SK-MEL-5 (cell line): ENCODE results near the gene GLYR1. TPM values are rescaled to one million over a fixed set of nuclear protein-coding genes. Genes with fewer than 3 reads are reported as not detected.

Experiments
- DNase-seq: peaks from one replicate; pipeline ENCODE4 v3.0.0-alpha.2; 2016; ENCODE audit warnings: low read depth, low spot score
- in situ Hi-C: cut with HindIII; loops from 2 replicates; pipeline ENCODE4 v1.10.0; 2016; ENCODE audit warnings: low sequenced_read_pairs, high pct_unique_total_duplicates, low pct_unique_long_range_greater_than_20kb
- total RNA-seq: library from RNA; depleted of rRNA; stranded (reverse); fragments of >200 nt; shearing (Covaris generic); gene quantifications from 2 replicates; pipeline ENCODE4 v1.2.3, GENCODE V29; 2014

GLYR1 gene
- total RNA-seq, 1 experiment from 2014 or later = 27.9 TPM

DNA sequence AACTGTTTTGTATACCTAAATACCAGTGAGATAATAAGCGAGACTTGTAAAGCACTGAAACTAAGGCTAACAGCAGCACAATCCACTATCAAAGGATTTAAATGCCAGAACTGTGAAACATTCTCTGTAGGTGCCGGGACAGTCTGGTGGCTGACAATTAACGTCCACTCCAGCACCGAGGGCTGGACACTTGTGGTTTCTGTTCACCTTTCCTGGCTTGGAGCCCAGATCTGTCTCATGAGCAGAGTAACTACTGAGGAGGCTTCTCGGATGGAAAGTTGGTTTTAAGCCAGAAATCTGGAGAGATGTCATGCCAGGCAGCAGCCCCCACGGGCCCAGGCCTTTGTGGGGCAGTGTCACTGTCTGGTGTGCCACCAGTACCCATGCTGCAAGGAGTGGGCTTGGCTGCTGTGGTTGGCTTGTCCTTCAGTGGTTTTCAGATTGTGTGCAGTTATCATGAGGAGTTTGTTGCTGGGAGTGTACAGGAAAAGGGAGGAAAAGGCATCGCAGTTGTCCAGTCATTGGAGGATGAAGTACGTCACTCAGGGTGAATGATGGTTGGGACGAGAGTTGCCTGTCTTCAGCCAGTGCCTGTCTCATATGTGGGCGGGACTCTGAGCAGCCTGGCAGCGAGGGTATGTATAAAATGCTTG is 35.7 kb upstream of the GLYR1 start:
- in situ Hi-C loops = no loop called here
- no peak for DNase-seq

DNA sequence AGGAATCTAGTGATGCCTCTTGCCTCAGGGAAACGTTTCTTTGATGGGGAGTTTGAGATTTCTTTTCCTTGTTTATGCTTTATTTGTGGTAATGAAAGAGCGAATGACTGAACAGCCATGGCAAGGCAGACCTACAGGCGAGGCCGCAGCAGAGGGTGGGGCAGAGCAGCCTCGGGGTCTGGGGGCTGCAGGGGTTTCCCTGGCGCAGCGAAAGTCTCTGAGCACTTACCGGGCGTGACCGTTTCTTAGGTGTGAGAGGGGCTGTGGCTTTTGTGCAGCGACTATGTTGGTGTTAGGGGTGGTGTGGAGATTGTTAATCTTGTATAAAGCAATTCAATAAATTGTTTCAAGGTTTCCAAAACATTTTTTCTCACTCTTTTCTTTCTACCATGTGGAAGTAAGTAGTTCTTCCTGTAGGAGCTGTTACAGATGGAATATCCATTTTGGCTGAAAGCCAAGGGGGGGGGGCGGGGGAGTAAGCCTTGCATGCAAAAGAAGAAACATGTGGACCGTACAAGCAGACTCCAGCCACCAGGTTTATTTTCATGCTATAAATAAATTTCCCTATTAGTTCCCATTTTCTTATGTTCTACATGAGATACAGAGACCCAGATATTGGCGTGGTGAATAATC is 35.0 kb upstream of the GLYR1 start:
- in situ Hi-C loops = no loop called here
- no peak for DNase-seq

DNA sequence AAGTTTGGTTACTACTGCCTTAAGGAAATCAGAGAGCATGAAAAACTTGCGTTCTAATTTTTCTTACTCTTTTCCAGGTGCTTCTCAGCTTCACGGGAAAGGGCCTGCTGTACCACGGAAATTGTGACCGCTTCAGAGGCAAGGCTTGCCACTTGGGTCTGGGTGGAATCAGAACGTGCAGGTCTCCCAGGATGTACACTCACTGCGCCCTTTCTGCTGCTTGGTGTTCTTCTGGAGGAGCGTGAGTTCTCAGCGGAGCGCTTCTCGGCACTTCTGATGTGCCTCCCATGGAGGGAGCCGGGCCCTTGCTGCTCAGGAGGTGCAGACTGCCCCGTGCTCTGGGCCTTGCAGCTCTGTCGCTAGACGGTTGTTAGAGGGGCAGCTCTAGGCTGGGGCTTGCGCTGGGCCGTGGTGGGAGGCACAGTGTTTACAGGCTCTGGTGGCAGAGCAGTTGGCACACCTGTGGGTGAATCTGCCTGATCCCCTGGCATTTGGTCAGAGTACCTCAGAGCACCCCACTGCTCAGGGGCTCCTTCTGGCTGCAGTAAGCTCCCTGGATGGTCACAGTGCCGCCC is 33.0 kb upstream of the GLYR1 start:
- in situ Hi-C loops = no loop called here
- no peak for DNase-seq

DNA sequence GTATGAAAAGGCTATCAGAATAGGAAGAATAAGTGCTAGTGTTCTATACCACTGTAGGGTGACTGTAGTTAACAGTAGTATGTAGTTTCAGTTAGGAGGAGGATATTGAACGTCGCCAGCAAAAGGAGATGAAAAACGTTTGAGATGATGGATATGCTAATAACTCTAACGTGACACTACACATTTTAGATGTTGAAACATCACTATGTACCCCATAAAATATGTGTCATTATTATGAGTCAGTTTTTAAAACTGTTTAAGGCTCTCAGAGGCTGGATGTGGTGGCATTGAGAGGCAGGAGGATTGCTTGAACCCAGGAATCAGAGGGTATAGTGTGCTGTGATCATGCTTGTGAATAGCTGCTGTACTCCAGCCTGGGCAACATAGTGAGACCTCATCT is 32.0 kb upstream of the GLYR1 start:
- DNase-seq = no peak
- in situ Hi-C loops = no loop called here

DNA sequence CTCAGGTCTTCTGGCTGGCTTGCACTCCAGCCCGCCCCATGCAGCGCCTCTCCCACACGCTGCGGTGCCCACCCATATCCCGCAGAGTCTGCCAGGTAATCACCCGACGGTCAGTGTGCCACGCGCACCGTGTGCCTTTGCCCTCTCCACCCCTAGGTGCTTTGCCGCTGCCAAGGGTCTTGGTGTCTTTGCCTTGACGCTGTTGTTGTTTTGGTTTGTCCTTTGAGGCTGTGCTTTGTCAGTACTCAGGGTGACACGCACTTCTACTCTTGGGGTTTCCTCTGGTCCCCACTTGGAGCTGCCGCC is 30.2 kb upstream of the GLYR1 start:
- DNase-seq = no peak
- in situ Hi-C loops = no loop called here

DNA sequence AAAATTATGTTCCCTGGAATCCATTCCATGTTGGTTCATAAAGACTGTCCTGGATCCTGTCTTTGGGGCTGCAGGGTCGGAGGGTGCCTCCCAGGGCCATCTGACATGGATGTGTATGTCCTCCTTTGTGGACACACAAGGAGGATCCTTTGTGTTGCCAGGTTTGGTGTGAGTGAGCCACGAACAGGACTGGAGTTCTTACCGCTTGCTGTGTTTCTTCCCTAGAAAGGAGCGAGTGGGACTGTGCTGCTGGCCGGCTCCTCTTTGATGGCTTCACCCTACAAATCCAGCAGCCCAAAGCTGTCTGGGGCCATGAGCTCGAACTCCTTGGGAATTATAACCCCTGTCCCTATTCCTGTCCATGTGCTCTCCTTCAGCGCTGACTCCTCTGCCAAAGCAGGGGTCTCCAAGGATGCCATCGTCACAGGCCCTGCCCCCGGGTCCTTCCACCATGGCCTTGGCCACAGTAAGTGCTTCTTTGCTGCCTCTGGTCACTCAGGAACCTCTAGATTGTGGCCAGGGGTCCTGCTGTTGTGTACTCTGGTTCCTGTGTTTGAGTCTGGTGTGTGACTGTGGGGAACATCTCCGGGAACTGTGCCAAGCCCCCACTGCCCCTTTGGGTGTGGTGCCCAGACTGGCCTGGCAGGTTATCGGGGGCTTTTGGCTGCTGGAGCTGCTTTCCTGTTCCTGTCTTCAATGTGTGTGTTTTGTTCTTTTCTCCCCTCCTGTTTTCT is 29.7 kb upstream of the GLYR1 start:
- no peak for DNase-seq
- in situ Hi-C loops = no loop called here

DNA sequence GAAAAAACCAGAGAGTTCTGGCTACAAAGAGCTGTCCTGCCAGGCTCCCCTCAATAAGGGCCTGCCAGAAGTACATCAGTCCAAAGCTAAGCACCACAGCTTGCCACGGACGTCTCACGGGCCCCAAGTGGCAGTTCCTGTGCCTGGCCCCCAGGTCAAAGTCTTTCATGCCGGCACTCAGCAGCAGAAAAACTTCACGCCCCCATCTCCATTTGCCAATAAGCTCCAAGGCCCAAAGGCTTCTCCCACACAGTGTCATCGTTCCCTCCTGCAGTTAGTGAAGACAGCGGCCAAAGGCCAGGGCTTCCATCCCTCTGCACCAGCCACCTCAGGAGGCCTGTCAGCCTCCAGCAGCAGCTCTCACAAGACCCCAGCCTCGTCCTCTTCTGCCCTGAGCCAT is 27.6 kb upstream of the GLYR1 start:
- in situ Hi-C loops = no loop called here
- DNase-seq = no peak

DNA sequence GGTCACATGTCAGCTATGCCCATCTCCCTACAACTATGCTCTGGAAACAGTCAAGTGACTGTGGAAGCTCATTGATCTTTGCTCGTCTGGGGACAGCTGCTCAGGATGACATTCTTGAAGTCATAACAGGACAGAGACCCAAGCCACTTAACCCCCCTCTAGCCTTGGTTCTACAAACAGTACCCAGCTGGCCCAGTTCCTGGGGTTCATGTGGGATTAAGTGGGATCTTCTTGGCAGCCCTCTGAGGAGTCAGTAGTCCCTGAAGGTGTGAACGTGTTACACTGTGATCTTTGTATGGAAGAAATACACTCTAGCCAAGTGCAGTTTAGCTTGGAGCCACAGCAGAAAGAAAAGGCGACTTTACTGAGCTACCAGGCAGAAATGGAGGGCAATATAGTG is 26.0 kb upstream of the GLYR1 start:
- in situ Hi-C loops = no loop called here
- DNase-seq = no peak

DNA sequence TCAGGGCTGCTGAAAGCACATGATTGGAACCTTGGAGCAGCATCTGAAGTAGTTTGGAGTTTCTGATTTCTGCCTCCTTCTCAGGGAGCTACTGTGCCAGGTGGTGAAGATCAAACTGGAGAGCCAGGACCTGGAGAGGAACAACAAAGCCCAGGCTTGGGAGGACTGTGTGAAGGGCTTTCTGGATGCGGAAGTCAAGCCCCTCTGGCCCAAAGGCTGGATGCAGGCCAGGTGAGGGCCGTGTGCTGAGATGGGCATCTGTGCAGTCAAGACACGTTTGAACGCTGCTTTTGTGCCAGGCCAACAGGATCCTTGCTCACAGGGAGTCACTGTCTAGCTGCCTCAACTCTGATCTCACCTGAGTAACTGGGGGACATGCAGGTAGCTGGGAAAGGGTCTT is 24.0 kb upstream of the GLYR1 start:
- in situ Hi-C loops = no loop called here
- DNase-seq = no peak

DNA sequence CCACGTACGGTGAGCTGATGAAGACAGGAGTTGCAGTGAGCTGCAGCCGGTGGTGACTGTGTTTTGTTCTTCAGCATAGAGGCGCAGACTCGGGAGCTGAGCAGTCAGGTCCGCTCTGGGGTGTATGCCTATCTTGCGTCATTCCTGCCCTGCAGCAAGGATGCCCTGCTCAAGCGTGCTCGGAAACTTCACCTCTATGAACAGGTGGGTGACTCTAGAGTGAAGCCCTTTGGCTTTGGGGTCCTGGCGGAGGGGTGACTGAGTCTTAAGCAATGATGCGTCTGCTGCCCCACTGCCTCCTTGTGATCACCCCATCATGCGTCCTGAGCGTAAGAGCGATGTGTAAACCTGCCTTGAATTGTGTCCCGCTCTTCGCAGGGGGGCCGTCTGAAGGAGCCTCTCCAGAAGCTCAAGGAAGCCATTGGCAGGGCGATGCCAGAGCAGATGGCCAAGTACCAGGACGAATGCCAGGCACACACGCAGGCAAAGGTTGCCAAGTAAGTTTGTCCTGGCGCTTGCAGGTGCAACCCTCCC is 23.1 kb upstream of the GLYR1 start:
- in situ Hi-C loops = no loop called here

DNA sequence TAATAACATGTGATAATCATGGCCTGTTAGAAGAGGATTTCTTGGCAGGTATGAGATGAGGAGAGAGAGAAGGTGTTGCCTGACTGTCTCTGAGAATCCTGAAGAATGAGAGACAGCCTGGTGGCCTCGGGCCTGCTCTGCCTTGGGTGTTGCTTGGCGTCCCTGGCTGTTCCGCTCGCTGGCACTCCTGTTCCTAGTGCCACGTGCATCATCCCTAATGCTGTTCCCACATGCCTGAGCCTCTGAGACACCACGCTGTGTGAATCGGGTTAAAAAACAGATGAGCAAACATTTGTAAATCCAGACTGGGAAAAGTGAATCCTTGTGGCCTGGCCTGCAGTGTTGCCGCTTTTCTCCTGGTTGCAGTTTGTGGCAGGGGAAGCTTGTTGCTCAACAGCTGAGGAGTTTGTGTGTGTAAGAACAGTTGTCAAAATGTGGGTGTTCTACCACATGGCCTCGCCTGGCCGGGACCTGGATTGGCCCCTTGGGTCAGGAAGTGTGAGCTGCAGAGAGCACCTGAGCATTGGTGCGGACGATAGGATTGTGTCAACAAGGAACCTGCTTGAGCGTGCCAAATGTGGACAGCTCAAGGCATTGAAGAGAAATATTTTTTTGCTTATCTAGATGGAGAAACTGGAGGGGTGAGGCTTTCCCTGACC is 22.2 kb upstream of the GLYR1 start:
- in situ Hi-C loops = no loop called here

More for the DNA sequence above, 23.1 kb upstream of the GLYR1 start:
- no peak for DNase-seq

DNA sequence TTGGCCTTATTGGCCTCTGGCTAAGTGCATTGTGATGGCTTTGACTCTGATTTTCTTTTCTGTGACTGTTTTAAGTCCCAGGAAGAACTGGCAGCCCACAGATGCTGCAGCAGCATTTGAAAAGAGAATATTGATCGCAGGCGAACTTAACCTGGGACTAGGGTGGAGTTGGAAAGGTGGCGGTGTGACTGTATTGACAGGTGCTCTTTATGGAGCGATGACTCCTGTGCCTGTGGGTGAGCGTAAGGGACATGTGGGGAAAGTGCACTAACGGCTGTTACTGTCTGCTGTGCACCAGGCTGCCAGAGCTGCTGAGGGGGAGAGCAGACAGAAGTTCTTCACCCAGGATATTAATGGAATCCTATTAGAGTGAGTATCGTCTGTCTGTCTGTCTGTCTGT is 21.4 kb upstream of the GLYR1 start:
- no peak for DNase-seq
- in situ Hi-C loops = no loop called here

More for the DNA sequence above, 22.2 kb upstream of the GLYR1 start:
- no peak for DNase-seq

DNA sequence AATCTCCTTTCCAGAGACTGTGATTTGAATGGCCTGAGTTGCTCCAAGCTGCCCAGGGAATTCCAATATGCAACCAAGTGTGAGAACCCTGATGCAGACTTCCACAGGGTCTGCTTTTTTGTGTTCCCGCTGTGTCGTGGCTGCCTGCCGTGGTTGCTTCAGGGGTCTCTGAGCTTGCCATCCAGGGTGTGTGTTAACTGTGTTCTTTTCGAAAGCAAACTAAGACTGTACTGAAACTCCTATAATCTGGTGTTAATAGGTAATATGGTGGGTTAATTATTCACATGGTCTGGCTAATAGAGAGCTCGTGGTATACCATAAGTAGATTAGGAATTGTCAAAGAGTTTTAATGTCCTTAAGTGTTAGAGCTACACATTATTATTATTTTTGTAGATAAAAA is 20.9 kb upstream of the GLYR1 start:
- in situ Hi-C loops = no loop called here
- DNase-seq = no peak

DNA sequence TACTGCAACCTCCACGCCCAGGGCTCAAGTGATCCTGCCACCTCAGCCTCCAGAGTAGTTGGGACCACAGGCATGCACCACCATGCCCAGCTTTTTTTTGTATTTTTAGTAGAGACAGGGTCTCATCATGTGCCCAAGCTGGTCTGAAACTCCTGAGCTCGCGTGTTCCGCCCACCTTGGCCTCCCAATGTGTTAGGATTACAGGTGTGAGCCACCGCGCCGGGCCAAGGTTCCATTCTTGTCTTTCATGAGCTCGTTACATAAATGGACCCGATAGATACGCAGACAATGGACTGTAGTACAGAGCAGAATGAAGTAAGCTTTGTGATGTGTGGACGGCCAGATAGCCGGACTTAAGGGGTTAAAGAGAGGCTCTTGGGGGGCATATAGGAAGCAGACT is 19.5 kb upstream of the GLYR1 start:
- in situ Hi-C loops = no loop called here
- DNase-seq = no peak

DNA sequence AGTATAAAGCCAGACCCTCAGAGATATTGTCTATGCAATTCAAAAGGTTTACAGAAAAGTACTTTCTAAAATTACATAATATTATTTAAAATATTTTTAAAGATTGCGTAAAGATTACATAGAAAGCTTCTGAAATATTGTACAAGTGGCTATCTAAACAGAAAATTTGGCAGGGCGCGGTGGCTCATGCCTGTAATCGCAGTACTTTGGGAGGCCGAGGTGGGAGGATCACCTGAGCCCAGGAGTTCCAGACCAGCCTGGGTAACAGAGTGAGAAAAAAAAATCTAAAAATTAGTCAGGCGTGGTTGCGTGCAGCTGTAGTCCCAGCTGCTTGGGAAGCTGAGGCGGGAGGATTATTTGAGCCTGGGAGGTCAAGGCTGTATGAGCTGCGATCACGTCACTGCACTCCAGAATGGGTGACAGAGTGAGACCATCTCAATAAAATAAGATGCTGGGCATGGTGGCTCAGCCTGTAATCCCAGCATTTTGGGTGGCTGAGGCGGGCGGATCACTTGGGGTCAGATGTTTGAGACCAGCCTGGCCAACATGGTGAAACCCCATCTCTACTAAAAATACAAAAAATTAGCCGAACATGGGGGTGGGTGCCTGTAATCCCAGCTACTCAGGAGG is 18.3 kb upstream of the GLYR1 start:
- in situ Hi-C loops = no loop called here
- no peak for DNase-seq

DNA sequence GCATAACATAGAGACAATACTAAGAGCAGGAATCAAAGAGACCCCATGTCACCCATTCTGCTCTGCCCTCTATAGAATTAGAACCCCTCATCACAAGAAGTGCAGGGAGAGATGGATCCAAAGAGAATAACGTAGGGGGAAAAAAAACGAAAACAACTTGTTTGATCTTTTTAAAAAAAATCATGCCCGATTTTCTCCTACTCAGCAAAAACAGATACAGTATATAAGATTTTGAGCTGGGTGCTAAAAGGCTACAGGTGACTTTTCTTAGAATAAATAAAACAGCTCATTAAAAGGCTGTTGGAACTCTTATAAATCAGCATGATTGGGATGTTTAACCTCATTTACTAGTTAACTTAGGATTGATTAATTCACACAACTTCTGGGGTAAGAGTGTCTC is 17.6 kb upstream of the GLYR1 start:
- in situ Hi-C loops = no loop called here
- no peak for DNase-seq

DNA sequence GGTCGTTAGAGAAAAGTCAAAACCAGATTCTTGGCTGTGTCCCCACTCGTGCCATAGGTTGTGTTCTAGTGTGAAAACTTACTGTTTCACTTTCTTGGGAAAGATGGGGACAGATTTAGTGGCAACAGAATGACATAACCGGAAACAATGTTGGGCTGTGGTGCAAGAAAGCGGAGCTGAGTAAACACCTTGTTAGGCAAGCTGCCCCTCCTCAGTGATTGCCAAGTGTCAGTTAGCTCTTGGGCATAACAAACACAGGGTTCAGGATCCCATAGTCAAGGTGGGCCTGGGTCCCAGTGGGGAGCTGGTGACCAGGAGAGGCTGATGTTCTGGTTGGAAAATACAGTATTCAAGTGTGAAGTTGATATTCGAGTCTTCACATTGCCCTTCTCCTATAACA is 15.6 kb upstream of the GLYR1 start:
- in situ Hi-C loops = no loop called here
- no peak for DNase-seq
